ENCODE measurements around the gene CCDC138.

The CCDC138 gene

DNA sequence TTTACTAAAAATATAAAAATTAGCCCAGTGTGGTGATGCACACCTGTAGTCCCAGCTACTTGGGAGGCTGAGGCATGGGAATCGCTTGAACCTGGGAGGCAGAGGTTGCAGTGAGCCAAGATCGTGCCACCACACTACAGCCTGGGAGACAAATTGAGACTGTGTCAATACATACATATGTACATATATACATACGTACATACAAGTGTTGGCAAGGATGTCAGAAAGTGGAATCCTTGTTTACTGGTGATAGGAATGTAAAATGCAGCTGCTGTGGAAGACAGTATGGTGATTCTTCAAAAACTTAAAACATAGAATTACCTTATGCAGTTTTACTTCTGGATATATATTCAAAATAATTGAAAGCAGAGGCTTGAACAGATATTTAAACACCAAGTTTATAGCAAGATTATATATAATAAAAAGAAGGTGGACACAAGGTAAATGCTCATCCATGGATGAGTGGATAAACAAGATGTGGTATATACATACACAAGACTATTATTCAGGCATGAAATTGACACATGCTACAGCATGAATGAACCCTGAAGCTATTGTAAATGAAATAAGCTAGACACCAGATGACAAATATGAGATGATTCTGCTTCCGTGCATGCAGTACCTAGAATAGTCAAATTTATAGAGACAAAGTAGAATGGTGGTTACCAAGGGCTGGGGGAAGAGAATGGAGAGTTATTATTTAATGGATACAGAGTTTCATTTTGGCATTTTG lies 43.2 kb downstream of the CCDC138 start:
- no peak for DNase-seq

DNA sequence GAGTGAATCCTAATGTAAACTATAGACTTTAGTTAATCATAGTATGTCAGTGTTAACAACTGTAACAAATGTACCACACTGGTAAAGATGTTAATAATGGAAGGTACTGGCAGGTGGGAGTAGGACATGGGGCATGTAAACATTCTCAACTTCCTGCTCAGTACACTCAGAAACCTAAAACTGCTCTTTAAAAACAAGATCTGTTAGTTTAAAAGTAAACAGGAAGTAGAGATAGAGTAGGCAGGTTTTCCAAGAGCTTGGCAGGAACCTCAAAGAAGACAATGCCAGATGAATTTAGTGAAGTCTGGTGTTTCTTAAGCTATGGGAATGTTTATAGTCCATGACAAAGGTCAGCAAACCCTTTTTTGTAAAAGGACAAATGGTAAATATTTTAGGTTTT lies 46.6 kb downstream of the CCDC138 start:
- DNase-seq, result no peak

DNA sequence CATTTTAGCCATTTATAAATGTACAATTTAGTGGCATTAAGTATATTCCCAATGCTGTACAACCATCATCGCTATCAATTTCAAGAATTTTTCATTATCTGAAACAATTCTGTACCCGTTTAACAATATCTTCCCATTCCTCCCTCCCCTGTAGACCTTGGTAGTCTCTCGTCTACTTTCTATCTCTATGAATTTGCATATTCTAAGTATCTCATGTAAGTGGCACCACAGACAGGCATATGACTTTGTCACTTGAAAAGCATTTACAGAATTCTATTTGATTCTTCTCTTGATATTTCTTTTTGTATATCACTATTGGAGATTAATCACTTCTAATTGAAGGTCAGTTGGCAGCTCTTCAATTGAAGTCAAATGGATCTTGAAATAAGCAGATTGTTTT lies 48.0 kb downstream of the CCDC138 start:
- no peak for DNase-seq

DNA sequence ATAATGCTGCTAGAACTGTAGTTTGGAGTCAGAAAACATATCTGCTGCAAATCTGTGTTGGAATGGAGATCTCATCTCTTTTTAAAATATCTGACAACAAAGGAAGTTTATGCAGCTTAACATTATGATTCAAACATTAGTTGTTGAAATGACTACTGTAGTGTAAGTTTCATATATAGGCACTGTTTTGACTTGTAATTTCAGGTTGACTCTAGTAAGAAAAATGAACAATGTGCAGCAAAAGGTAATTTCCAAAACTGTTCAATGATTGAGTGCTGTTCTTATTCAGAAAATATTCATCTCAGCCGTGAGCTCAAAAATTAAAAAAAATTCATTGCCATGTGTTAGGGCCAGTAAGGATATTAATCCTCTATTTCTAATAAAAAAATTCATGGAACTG lies 48.5 kb downstream of the CCDC138 start:
- no peak for DNase-seq

DNA sequence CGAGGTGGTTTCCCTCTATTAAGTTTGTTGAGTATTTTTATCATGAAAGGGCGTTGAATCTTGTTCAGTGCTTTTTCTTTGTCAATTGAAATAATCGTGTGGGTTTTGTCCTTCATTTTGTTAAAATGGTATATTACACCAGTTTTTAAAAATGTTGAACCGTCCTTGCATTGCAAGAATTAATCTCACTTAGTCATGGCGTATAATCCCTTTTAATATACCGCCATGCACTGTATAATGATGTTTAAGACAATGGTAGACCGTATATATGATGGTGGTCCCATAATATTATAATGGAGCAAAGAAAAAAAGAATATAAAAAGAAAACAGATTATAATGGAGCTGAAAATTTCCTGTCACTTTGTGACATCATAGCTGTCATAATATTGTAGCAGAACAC lies 50.6 kb downstream of the CCDC138 start:
- DNase-seq, result no peak

DNA sequence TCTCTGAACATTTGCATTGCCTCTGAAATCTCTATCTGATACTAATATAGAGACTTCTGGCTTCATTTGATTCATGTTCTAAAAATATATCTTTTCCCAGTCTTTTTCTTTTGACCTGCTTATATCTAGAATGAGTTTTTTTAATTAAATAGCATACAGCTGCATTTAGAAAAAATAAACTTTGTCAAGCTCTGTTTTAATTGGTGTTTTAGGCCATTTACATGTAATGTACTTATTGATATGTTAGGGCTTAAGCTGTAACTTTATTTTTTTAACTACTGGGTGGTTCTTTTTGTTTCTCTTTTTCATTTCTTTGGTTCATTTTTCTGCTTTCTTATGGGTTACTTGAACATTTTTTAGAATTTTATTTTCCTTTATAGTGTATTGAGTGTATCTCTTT lies 54.9 kb downstream of the CCDC138 start:
- DNase-seq, result no peak

DNA sequence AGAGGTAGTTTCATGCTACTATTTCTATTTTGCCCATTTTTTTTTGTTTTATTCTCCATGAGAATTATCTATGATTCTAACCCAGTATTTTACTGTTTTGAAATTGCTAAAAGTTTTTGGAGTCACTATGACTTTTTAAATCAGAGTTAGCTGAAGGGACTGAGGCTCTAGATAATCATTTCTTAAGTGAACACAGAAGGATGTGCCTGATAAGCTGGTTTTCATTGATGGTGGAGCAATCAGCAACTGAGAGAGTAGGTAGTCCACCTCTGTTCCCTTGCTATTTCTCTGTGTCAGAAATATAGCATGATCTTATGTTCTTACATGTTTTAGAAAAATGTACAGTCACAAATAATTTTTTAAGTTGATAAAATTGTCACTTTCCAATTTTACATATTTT lies 59.4 kb downstream of the CCDC138 start:
- DNase-seq, result no peak

DNA sequence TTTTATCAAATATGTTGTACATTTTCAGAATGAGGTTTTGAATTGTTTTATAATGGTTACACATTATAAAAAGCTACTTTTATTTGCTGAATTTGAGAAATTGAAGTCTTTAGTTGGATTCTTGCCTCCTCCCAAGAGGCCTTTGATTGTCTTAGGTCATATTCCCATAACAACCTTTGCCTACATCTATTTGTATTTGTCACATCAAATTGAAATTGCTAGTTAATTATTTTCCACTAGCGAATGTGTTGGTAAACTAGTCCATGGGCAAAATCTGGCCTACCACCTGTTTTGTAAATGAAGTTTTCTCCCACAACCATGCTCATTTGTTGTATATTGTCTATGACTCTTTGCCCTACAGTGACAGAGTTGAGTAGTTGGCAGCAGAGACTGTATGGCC lies 60.4 kb downstream of the CCDC138 start:
- no peak for DNase-seq

DNA sequence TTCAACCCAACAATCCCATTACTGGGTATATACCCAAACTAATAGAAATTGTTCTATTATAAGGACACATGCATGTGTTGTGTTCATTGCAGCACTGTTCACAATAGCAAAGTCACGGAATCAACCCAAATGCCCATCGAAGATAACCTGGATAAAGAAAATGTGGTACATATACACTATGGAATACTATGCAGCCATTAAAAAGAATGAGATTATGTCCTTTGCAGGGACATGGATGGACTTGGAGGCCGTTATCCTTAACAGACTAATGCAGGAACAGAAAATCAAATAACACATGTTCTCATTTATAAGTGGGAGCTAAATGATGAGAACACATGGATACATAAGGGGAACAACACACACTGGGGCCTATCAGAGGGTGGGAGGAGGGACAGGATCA lies 65.8 kb downstream of the CCDC138 start:
- no peak for DNase-seq

DNA sequence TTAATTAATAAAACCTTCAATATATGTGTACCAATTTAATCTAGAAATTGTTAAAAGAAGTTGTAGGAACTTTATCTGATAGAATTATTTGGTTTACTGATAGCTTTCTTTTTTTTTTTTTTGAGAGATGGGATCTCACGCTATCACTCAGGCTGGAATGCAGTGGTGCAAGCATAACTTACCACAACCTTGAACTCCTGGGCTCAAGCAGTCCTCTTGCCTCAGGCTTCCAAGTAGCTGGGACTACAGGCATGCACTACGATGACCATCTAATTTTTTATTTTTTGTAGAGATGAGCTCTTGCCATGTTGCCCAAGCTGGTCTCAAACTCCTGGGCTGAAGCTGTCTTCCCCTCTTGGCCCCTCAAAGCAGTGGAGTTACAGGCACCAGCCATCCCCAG lies 66.8 kb downstream of the CCDC138 start:
- DNase-seq, result no peak

DNA sequence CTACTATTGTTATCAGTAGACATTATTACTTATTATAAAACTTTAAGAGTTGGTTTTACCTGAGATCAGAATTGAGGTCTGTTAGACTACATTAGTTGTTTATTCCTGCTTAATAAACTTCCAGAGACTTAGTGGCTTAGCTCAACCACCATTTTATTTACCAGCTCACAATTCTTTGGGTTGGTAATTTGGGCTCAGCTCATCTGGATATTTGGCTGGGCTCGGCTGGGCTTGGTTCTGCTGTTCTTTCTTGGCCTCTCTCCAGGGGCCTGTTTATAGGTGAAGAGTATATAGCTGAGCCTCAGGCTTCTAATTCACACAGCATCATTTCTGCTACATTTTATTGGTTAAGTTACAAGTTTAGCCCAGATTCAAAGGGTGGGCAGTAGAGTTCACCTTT lies 67.9 kb downstream of the CCDC138 start:
- DNase-seq, result no peak

DNA sequence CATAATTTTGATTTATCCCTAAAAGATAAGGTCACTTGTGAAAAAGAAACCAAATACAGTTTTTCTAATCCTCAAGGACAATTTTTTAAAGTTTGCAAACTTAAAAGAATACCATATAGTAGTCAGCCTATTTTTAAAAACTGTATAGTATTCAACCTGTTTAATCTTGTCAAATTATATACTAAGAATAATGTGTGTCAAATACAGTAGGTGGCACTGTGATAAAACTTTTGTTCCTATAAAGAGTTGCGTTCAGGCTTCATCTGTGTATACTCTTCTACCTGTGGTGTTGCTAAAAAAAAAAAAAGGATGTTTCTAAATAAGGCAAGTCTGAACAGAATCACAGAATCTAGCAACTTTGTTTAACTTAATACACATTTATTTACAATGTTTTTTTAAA lies 68.6 kb downstream of the CCDC138 start:
- no peak for DNase-seq

DNA sequence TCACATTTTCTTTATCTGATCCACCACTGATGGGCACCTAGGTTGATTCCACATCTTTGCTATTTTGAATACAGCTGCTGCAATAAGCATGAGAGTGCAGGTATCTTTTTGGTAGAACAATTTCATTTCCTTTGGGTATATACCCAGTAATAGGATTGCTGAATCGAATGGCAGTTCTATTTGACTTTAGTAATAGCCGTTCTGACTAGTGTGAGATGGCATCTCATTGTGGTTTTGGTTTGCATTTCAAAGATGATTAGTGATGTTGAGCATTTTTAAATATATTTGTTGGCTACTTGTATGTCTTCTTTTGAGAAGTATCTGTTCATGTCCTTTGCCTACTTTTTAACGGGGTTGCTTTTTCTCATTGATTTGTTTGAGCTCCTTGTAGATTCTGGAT lies 72.3 kb downstream of the CCDC138 start:
- DNase-seq, result no peak

DNA sequence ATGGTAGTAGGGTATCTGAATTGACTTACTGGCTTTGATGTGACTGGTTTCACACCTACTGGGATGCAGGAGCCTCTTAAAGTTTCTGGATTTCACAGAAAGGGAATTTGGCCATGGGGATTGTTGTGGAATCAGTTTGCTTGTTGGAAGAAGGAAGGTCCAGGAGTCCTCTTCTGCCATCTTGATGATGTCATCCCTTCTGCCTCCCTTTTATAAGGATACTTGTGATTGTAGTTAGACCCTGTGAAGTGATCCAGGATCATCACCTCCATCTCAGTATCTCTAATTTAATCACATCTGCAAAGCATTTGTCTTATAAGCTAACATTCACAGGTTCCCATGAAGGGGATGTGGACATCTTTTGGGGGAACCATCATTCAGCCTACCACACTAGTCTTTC lies 79.5 kb downstream of the CCDC138 start:
- DNase-seq, result no peak

DNA sequence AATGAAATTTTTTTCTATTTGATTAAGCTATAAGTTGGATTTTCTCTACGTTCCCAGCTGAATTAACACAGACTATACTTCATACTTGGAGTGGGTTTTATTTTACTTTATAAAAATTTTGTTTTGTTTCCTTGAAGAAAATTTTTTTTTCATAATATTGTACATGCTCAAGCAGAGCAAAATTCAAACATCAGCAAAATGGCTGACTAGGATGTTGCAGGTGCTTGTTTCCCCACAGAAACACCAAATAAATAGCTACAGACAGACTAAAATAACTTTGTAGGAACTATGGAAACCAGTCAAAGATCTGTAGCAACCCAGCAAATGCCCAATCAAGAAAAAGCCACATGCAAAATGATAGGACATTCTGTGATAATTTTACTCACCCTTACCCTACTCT lies 82.3 kb downstream of the CCDC138 start:
- DNase-seq, result no peak

DNA sequence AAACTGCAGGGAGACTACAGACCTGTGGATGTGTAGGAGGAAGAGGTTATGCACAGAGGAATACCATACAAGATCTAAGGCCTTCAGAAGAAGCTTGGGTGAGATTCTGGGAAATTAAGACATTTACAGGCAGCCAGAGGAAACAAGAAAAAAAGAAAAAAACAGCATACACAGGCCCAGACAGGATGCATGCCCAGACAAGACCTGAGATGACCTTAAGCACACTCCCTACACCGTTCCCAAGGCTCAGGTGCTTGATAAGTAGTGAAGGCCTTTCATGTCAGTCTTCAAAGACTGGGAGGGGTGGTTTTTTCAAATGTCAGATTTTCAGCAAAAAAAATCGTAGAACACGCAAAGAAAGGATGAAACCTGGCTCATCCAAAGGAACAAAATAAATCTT lies 83.0 kb downstream of the CCDC138 start:
- DNase-seq, result no peak

DNA sequence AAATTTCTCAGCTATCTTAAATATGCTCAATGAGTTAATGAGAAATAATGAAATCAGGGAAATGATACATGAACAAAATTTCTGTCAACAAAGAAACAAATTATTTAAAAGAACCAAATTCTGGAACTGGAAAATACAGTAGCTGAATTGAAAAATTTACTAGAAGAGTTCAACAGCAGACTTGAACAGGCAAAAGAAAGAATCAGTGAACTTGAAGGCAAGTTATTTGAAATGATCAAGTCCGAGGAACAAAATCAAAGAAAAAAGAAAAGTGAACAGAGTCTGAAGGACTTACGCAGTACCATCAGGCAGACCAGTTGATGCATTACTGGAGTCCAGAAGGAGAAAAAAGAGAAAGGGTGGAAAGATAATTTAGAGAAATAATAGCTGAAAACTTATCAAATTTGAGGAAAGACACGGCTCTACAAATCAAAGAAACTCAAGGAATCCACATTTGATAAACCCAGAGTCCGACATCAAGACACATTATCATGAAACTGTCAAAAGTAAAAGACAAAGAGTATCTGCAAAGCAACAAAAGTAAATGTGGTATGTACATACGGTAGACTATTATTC lies 83.6 kb downstream of the CCDC138 start:
- no peak for DNase-seq

DNA sequence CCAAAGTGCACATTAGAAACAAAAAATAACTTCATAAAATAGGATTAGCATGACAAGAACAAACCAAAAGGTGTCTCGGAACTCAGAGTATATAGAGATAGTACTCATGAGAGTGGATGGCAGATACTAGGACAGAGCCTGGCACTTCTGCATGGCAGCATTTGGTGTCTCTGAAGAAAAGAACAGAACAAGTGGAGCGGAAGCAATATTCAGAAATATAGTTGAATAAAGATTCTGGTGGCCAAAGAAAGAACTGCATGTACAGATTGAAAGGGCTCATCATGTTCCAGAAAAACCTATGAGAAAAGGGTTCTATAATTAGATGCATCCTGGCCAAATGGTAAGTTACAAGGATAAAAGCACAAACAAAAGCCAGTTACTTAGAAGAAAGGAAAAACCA lies 90.9 kb downstream of the CCDC138 start:
- no peak for DNase-seq

DNA sequence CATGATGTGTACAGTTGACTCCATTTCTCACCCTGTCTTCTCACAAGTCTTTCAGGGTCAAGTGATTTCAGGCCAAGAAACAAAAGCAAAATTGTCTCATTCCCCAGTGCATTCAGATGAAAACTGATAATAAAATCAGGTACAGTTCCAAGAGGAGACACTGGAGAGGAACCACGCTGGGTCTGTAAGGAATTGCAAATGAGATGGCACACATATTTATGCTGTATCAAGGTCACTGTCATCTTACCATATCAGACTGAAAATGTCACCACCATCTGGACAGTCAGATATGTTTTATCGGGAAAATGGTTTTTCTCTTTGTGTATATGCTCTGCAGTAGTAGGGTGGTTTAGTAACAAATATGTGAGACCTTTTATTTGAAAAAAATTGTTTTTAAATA lies 91.7 kb downstream of the CCDC138 start:
- DNase-seq, result no peak

DNA sequence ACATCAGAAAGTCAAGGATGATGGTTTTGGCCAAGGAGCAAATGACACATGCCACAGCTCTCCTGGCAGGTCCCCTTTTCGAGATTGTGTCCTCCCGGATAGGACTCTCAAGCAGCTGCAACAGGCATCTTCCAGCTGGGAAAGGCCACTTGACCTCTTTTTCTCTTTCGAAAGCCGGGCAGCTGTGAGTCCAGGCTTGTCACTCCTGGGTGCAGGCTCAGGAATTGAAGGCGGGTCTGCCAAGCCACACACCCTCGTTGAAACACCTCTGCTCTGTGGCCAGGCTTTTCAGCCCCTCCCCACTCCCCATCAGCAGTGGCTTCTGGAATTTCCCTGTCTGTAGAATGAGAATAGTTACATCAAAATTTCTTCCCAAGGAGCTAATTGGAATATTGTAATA lies 98.0 kb downstream of the CCDC138 start:
- no peak for DNase-seq

DNA sequence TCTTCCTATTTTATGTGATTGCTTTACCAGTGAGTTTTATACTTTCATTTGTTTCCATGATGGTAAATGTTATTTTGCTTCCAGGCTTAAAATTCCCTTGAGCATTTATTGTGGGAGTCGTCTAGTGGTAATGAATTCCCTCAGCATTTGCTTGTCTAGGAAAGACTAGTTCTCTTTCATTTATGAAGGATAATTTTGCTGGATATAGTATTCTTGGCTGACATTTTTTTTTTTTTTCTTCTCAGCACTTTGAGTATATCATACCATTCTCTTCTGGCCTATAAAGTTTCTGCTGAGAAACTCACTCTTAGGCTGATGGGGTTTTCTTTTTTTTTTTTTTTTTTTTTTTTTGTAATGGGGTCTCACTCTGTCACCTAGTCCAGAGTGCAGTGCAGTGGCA lies 103.3 kb downstream of the CCDC138 start:
- no peak for DNase-seq

DNA sequence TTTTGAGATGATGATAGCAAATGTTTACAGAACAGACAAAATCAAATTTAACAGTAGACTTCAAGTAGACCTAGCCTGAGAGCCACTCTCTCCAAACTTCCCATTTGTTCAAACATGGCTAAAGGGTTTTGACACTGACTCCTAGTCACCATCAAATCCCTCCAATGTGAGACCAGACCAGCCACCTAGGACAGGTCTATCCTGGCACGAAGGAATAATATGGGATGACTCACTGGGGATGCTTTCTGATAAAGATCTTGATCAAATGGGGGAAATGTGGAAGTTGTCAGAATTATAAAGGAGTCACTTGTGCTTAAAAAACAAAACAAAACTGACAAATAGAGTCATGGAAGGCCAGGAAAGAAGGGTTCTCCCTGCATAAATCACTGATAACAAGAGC lies 106.7 kb downstream of the CCDC138 start:
- DNase-seq, result no peak

DNA sequence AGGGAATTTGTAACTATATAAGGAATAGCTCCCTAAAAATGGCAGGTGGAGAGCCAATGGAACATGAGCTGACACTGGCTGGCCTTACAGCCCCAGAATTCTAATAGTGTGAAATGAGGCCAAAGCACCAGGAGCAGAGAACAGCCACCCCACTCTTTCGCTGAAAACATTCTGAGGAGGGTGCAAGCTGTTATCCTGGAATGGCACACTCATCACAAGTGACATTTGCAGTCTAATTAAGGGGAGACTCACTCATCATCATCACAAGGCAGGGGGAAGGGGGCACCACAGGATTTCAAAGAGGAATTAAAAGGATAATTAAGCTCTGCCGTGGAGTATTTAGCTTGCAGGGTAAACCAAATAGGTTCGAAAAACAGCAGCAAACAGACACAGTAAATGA lies 108.2 kb downstream of the CCDC138 start:
- no peak for DNase-seq

DNA sequence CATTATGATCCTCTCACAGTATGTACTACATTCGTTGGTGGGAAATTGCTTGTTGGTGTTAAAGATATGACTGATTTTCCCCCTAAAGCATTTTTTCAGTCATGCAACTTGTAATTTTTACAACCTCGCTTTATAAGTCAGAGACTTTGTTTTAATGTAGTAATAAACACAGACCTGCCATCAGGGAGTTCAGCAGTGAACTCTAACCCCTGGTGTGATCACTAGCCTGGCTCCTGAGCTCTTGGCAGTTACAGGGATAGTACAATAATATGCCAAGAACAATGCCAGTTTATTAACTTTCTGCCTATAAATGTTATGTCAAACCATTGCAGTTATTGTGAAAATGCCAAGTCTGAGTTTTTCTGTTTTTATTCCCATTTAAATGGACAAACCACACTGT lies 108.6 kb downstream of the CCDC138 start:
- DNase-seq, result no peak

DNA sequence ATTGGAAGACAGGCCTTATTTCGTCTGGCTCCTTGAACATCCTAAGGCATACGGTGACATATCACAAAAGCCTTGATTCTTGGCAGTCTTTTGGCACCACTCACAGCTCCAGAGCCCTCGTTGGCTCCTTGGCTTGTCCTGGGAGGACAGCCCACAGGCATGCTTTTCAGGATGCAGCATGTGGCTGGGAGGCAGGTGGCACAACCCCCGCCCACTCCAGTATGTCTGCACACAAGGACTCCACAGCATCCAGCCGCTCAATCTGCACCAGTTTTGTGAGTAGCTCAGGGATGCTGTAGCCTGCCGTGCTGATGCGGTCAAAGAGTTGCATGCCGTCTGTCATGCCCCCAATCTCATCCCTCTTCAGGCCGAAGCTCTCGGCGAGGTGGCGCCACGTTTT lies 110.2 kb downstream of the CCDC138 start:
- DNase-seq, result no peak

All from right hindlimb (tissue), 1 donor.